ENCODE results near the gene AOAH. TPM values are rescaled to one million over a fixed set of nuclear protein-coding genes. Genes with fewer than 3 reads are reported as not detected.
A peak's percentile ranks its signal among the peaks of the same experiment; 100 is the strongest.

Gene AOAH
- total RNA-seq, 2 donors from 2014 or later = 18.8 to 23.5 TPM

- no peaks in the 10 kb centered on the region for H3K36me3 Mint-ChIP-seq (ENCODE audit: insufficient read depth in 2 of 2)
- DNase-seq = no peak
- peaks cover 48% of the 10 kb centered on the region for H3K4me1 Mint-ChIP-seq (ENCODE audit: low read depth)
- H3K9me3 Mint-ChIP-seq = no peaks in the 10 kb centered on the region
- no peak for ATAC-seq (replicated peaks in 1 of 2)
- no peaks in the 10 kb centered on the region for H3K27me3 Mint-ChIP-seq (ENCODE audit: low read depth)
- H3K27ac Mint-ChIP-seq = no peak overlapping the region
- no peak overlapping the region for H3K4me3 Mint-ChIP-seq
Observed at GRCh38 chr7:36642414-36642813, 81.9 kb downstream of the AOAH start.

DNA sequence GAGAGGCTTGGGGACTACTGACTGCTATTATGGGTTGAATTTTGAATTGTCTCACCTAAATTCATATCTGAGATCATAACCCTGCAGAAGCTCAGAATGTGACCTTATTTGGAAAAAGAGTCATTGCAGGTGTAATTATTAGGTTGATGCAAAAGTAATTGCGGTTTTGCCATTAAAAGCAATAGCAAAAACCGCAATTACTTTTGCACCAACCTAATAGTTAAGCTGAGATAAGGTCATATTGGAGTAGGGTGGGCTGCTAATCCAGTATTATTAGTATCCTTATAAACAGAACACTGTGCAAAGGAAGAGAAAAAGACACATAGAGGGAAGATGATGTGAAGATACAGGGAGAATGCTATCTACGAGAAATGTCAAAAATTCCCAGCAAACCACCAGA is 82.3 kb downstream of the AOAH start:
- peaks cover 48% of the 10 kb centered on the region for H3K4me1 Mint-ChIP-seq (ENCODE audit: low read depth)
- no peaks in the 10 kb centered on the region for H3K36me3 Mint-ChIP-seq (ENCODE audit: insufficient read depth in 2 of 2)
- no peak overlapping the region for H3K4me3 Mint-ChIP-seq
- H3K27me3 Mint-ChIP-seq (ENCODE audit: low read depth) = no peaks in the 10 kb centered on the region
- H3K9me3 Mint-ChIP-seq = no peaks in the 10 kb centered on the region
- ATAC-seq (replicated peaks in 1 of 2) (no peak), DNase-seq (no peak)
- no peak overlapping the region for H3K27ac Mint-ChIP-seq

- Mint-ChIP-seq H3K4me1 (ENCODE audit: low read depth) (peaks cover 48% of the 10 kb centered on the region), H3K4me3 (no peak overlapping the region), H3K27me3 (ENCODE audit: low read depth) (no peaks in the 10 kb centered on the region), H3K9me3 (no peaks in the 10 kb centered on the region), H3K27ac (no peak overlapping the region), H3K36me3 (ENCODE audit: insufficient read depth in 2 of 2) (peaks cover 0 to 4% of the 10 kb centered on the region in 2 donors)
- ATAC-seq (replicated peaks in 1 of 2) (no peak), DNase-seq (no peak)
Observed at GRCh38 chr7:36640682-36641081, 83.6 kb downstream of the AOAH start.

DNA sequence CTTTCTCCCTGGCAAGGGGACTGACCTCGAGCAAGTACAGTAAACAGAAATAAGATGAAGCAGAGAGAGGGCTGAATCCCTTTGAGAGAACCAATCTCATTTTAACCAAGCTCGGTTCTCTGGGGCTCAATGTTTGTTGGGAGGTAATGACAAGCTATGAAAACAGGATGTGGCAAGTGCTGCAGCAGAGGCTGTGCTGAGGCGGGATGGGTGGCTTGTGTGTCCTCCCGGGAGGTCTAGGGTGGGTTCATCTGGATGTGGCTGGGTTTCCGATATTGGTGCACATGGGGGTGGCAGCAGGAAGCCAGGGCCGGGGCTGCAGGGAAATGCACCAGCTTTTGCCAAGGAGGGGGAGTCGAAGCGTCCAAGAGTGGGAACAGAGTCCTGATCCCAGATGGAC is 84.5 kb downstream of the AOAH start:
- H3K4me1 Mint-ChIP-seq (ENCODE audit: low read depth) = peaks cover 45% of the 10 kb centered on the region
- peak overlapping the region; percentile 59 to 66 for H3K4me3 Mint-ChIP-seq
- H3K27ac Mint-ChIP-seq = peak overlapping the region; percentile 76
- H3K27me3 Mint-ChIP-seq (ENCODE audit: low read depth) = no peaks in the 10 kb centered on the region
- peaks cover 0 to 4% of the 10 kb centered on the region in 2 donors for H3K36me3 Mint-ChIP-seq (ENCODE audit: insufficient read depth in 2 of 2)
- ATAC-seq (replicated peaks in 1 of 2) (peak; percentile 73 to 92), DNase-seq (peak; percentile 41 to 42)
- H3K9me3 Mint-ChIP-seq = no peaks in the 10 kb centered on the region

- H3K4me3 Mint-ChIP-seq = peak overlapping the region in 1 of 2 donors; percentile 66
- ATAC-seq (replicated peaks in 1 of 2) (peak; percentile 29 to 39), DNase-seq (no peak)
- no peaks in the 10 kb centered on the region for H3K27me3 Mint-ChIP-seq (ENCODE audit: low read depth)
- H3K36me3 Mint-ChIP-seq (ENCODE audit: insufficient read depth in 2 of 2) = peaks cover 0 to 4% of the 10 kb centered on the region in 2 donors
- H3K27ac Mint-ChIP-seq = peak overlapping the region; percentile 76
- peaks cover 45% of the 10 kb centered on the region for H3K4me1 Mint-ChIP-seq (ENCODE audit: low read depth)
- H3K9me3 Mint-ChIP-seq = no peaks in the 10 kb centered on the region
Observed at GRCh38 chr7:36638586-36639263, 85.6 kb downstream of the AOAH start.

- Mint-ChIP-seq H3K4me1 (ENCODE audit: low read depth) (peaks cover 42% of the 10 kb centered on the region), H3K9me3 (no peaks in the 10 kb centered on the region), H3K4me3 (no peak overlapping the region), H3K36me3 (ENCODE audit: insufficient read depth in 2 of 2) (peaks cover 0 to 4% of the 10 kb centered on the region in 2 donors), H3K27ac (no peak overlapping the region), H3K27me3 (ENCODE audit: low read depth) (no peaks in the 10 kb centered on the region)
- DNase-seq (no peak), ATAC-seq (replicated peaks in 1 of 2) (no peak)
Observed at GRCh38 chr7:36638140-36638539, 86.2 kb downstream of the AOAH start.

DNA sequence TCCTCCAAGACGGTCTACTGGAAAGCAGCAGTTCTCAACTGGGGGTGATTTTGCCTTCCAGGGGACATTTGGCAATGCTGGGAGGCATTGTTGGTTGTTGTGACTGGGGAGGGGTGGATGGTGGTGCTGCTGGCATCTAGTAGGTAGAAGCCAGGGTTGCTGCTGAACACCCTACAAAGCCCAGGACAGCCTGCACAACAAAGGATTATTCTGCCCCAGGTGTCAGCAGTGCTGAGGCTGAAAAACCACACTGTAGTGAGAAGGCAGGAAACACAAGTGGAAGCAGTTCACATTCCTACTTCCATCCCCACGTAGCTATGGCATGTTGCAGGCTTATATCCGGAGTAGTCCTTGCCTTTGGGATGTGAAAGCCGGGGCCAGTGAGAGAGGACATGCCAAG is 86.9 kb downstream of the AOAH start:
- H3K4me1 Mint-ChIP-seq (ENCODE audit: low read depth) = peaks cover 42% of the 10 kb centered on the region
- no peak overlapping the region for H3K4me3 Mint-ChIP-seq
- H3K36me3 Mint-ChIP-seq (ENCODE audit: insufficient read depth in 2 of 2) = peaks cover 0 to 4% of the 10 kb centered on the region in 2 donors
- no peaks in the 10 kb centered on the region for H3K27me3 Mint-ChIP-seq (ENCODE audit: low read depth)
- no peak overlapping the region for H3K27ac Mint-ChIP-seq
- ATAC-seq (replicated peaks in 1 of 2) (no peak), DNase-seq (no peak)
- H3K9me3 Mint-ChIP-seq = no peaks in the 10 kb centered on the region

DNA sequence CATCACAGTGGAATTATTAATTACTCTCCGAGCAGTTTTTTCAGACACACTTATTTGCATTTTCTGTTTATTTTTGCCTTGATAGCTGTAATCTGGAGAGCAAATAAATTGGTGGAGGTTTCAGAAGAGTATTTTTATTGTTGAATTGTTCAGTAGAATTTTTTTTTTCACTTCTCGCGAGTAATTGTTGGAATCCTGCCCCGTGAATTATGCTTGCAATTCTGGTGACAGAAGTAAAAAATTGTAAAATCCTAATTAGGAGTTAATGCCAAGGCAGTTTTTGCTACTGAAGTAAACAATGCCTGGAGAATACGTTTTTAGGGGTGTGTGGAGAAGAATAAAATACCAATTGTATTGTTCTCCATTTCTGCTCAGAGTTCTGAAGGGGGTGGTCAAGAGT is 88.2 kb downstream of the AOAH start:
- Mint-ChIP-seq H3K9me3 (no peaks in the 10 kb centered on the region), H3K4me3 (no peak overlapping the region), H3K27ac (no peak overlapping the region), H3K27me3 (ENCODE audit: low read depth) (no peaks in the 10 kb centered on the region), H3K4me1 (ENCODE audit: low read depth) (peaks cover 35% of the 10 kb centered on the region), H3K36me3 (ENCODE audit: insufficient read depth in 2 of 2) (peaks cover 0 to 4% of the 10 kb centered on the region in 2 donors)
- ATAC-seq (replicated peaks in 1 of 2) (no peak), DNase-seq (no peak)

DNA sequence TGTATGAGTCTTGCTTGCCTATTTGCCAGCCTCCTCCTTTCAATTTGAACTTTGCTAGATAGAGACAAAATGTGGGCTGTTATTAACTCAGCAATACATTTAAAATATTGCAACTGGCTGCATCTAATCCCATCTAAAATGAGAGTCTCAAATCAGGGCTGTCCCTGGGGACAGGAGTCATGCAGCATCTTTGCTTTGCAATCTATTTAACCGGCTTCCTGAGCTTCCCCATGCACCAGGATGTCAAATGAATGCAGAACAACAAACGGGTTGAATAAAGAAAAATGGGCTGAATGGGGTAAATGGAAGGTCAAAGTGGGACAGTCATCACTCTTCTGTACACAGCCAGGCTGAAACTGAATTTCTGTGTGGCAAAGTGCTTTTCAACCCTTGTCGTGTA is 89.2 kb downstream of the AOAH start:
- Mint-ChIP-seq H3K4me1 (ENCODE audit: low read depth) (peaks cover 28% of the 10 kb centered on the region), H3K27ac (no peak overlapping the region), H3K9me3 (no peaks in the 10 kb centered on the region), H3K36me3 (ENCODE audit: insufficient read depth in 2 of 2) (peaks cover 0 to 4% of the 10 kb centered on the region in 2 donors), H3K4me3 (no peak overlapping the region), H3K27me3 (ENCODE audit: low read depth) (no peaks in the 10 kb centered on the region)
- ATAC-seq (replicated peaks in 1 of 2) (no peak), DNase-seq (no peak)

GRCh38 chr7:36633377-36633776 is 90.9 kb downstream of the AOAH start:
- ATAC-seq (replicated peaks in 1 of 2) = no peak
- Mint-ChIP-seq H3K9me3 (no peaks in the 10 kb centered on the region), H3K27me3 (ENCODE audit: low read depth) (no peaks in the 10 kb centered on the region), H3K4me1 (ENCODE audit: low read depth) (peaks cover 11% of the 10 kb centered on the region), H3K4me3 (no peak overlapping the region), H3K36me3 (ENCODE audit: insufficient read depth in 2 of 2) (peaks cover 0 to 4% of the 10 kb centered on the region in 2 donors), H3K27ac (no peak overlapping the region)
- no peak for DNase-seq

DNA sequence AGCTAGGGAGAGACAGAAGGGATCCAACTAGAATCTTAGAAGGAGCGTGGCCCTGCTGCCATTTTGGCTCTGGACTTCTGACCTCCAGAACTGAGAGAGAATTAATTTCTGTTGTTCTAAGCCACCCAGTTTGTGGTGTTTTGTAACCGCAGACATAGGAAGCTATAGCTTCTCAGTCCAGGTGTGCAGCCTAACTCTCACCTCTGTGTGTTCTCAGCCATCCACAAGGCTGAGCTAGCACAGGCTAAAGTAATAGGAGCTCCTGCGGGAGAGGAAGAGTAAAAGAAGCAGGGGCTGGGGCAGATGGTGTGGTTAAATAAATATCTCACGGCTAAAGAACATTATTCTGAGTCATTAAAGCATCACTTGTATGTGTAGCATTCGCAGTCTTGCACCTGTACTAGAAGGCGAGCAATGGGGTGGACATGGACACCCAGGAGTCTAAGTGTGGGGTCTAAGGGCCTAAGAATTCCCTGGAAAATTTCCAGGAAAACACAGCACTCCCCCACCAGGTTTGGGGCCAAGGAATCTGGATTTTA is 94.1 kb downstream of the AOAH start:
- H3K36me3 Mint-ChIP-seq (ENCODE audit: insufficient read depth in 2 of 2) = no peaks in the 10 kb centered on the region
- ATAC-seq (replicated peaks in 1 of 2) = no peak

GRCh38 chr7:36629351-36629750 is 94.9 kb downstream of the AOAH start:
- Mint-ChIP-seq H3K27ac (no peak overlapping the region), H3K9me3 (no peaks in the 10 kb centered on the region), H3K4me1 (ENCODE audit: low read depth) (peaks cover 12% of the 10 kb centered on the region), H3K4me3 (no peak overlapping the region), H3K36me3 (ENCODE audit: insufficient read depth in 2 of 2) (no peaks in the 10 kb centered on the region), H3K27me3 (ENCODE audit: low read depth) (no peaks in the 10 kb centered on the region)
- DNase-seq (no peak), ATAC-seq (replicated peaks in 1 of 2) (no peak)

More for the DNA sequence above, 94.1 kb downstream of the AOAH start:
- peaks cover 8% of the 10 kb centered on the region for H3K4me1 Mint-ChIP-seq (ENCODE audit: low read depth)
- no peak overlapping the region for H3K4me3 Mint-ChIP-seq
- no peaks in the 10 kb centered on the region for H3K9me3 Mint-ChIP-seq
- DNase-seq = no peak
- H3K27me3 Mint-ChIP-seq (ENCODE audit: low read depth) = no peaks in the 10 kb centered on the region
- H3K27ac Mint-ChIP-seq = peak overlapping the region; percentile 45

GRCh38 chr7:36627836-36628235 is 96.5 kb downstream of the AOAH start:
- no peaks in the 10 kb centered on the region for H3K9me3 Mint-ChIP-seq
- no peak for ATAC-seq (replicated peaks in 1 of 2)

GRCh38 chr7:36626111-36626510 is 98.2 kb downstream of the AOAH start:
- DNase-seq = no peak
- H3K27ac Mint-ChIP-seq = no peak overlapping the region
- H3K4me1 Mint-ChIP-seq (ENCODE audit: low read depth) = peaks cover 10% of the 10 kb centered on the region
- H3K27me3 Mint-ChIP-seq (ENCODE audit: low read depth) = no peaks in the 10 kb centered on the region
- peaks cover 0 to 7% of the 10 kb centered on the region in 2 donors for H3K36me3 Mint-ChIP-seq (ENCODE audit: insufficient read depth in 2 of 2)
- no peak for ATAC-seq (replicated peaks in 1 of 2)
- no peak overlapping the region for H3K4me3 Mint-ChIP-seq
- H3K9me3 Mint-ChIP-seq = no peaks in the 10 kb centered on the region

More at GRCh38 chr7:36627836-36628235, 96.5 kb downstream of the AOAH start:
- peaks cover 0 to 2% of the 10 kb centered on the region in 2 donors for H3K36me3 Mint-ChIP-seq (ENCODE audit: insufficient read depth in 2 of 2)
- no peak for DNase-seq
- H3K27me3 Mint-ChIP-seq (ENCODE audit: low read depth) = no peaks in the 10 kb centered on the region
- H3K4me3 Mint-ChIP-seq = no peak overlapping the region
- H3K4me1 Mint-ChIP-seq (ENCODE audit: low read depth) = peaks cover 10% of the 10 kb centered on the region
- H3K27ac Mint-ChIP-seq = no peak overlapping the region

Data from activated T-cell treated with anti-CD3 and anti-CD28 coated beads, Interleukin-2, amount 50 U/mL, for 72 hours (primary cell).